Kidney (tissue), 14 donors: ENCODE data around the gene GDPD5. TPM values are rescaled to one million over a fixed set of nuclear protein-coding genes. Genes with fewer than 3 reads are reported as not detected.

ENCODE experiments used
- DNase-seq, 5 donors: peaks; one replicate each; pipeline ENCODE4 v3.0.0-alpha.2; 2013 to 2020
- FAIRE-seq: peaks from 2 replicates; lab custom pipeline; 2012; peaks lifted over from hg19 to GRCh38; lab: Jason Lieb, UNC
- H3K27ac ChIP-seq, 2 donors: one replicate each; pipeline ENCODE4 v1.7.0; 2013; ENCODE audit warnings: low read depth in 2 of 2, low read length in 2 of 2, inconsistent platforms in 1 of 2
- H3K27me3 ChIP-seq: one replicate; pipeline ENCODE4 v1.7.1; 2013; ENCODE audit warnings: low read length, inconsistent platforms; ENCODE audit not compliant: control insufficient read depth, insufficient read depth
- H3K36me3 ChIP-seq, 3 donors: one replicate each; pipeline versions ENCODE4 v1.7.0 to v1.7.1; 2013; ENCODE audit warnings: low read length in 3 of 3, control low read depth in 1 of 3, inconsistent platforms in 1 of 3; ENCODE audit not compliant: insufficient read depth in 3 of 3, control insufficient read depth in 2 of 3
- H3K4me1 ChIP-seq, 3 donors: one replicate each; pipeline versions ENCODE4 v1.7.0 to v1.7.1; 2013; ENCODE audit warnings: low read length in 3 of 3, inconsistent platforms in 1 of 3, low read depth in 1 of 3; ENCODE audit not compliant: control insufficient read depth in 2 of 3, insufficient read depth in 2 of 3
- H3K4me3 ChIP-seq, 3 donors: one replicate each; pipeline versions ENCODE4 v1.7.0 to v1.8.1; 2013; ENCODE audit warnings: low read length in 3 of 3, control low read depth in 1 of 3, inconsistent platforms in 1 of 3
- H3K9ac ChIP-seq, 3 donors: one replicate each; pipeline versions ENCODE4 v1.7.0 to v1.7.1; 2013; ENCODE audit warnings: low read length in 3 of 3, control low read depth in 1 of 3, inconsistent platforms in 1 of 3
- H3K9me3 ChIP-seq, 3 donors: one replicate each; pipeline versions ENCODE4 v1.7.0 to v1.7.1; 2013; ENCODE audit warnings: low read length in 3 of 3, control low read depth in 1 of 3, inconsistent platforms in 1 of 3; ENCODE audit not compliant: control insufficient read depth in 2 of 3, insufficient read depth in 1 of 3
- intact Hi-C: fragments of 100-400 bp; cut with DNase I; formaldehyde crosslinking; loops from one replicate; pipeline ENCODE4 v1.11.1; 2022
- polyA plus RNA-seq: library from polyadenylated mRNA; stranded (reverse); fragments of 350-450 nt; fragmentation: Illumina TruSeq; extraction: RNeasy Lipid Tissue Mini Kit (QIAGEN cat#74804); gene quantifications from one replicate; pipeline ENCODE4 v1.2.3, GENCODE V29; 2014; ENCODE audit warnings: low read depth, low replicate concordance; ENCODE audit not compliant: insufficient read depth
- total RNA-seq: library from RNA; stranded (reverse); fragmentation: NEBNext Ultra II Directional; extraction: Animal tissue kit (Norgen Biotek cat#: 25700); gene quantifications from one replicate; pipeline ENCODE4 v1.2.1, GENCODE V29; 2021
- TF ChIP-seq, protein P1 (sequence below): IDR thresholded peaks from 3 replicates; pipeline ENCODE4 v1.5.1; 2012; ENCODE audit warnings: mild to moderate bottlenecking, moderate library complexity, borderline replicate concordance; ENCODE audit not compliant: insufficient read depth; ENCODE audit errors: extremely low read depth
- donor health status: control.
- donor health status: control.
- donor health status: control.
- donor health status: control.
- donor health status: control.
- donor health status: DM: yes; HTN: yes; CAD: no.
- donor health status: Normal renal cell carcinoma (clear cell type).

GDPD5 gene
- total and polyA plus RNA-seq, 2 donors from 2014 or later = 3.9 to 11.4 TPM

DNA sequence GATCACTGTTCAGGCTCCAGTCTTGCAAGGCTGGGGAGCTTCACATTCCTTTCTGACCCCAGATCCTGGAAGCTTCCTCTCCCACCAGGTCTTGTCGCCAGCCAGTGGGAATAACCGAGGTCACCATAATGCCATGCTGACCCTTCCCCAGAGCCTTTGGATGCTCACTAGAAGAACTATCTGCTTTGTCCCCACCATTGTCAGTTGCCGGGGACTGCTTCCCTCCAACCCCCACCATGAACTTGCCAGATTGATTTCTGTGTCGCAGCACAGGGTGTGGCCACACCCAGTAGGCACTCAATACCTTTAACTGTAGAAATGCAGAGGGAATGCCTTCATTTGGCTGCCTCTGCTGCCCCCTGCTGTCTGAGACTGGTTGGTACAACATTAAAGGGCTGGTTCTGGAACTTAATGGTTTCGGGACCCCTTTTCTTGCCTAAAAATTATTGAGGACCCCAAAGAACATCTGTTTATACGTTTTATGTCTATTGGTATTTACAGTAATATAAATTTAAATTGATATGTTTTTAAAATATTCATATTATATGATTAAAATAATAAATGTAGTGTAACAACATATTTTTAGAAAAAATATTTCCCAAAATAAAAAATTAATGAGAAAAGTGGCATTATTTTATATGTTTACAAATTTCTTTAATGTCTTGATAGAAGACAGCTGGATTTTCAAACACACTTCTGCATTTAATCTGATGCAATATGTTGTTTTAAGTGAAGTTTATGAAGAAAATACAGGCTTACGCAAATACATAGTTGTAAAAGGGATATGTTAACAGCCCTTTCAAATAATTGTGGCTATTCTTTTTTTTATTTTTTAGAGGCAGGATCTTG lies 6.7 kb upstream of the GDPD5 start:
- FAIRE-seq (peak; percentile 57), DNase-seq (peak in 4 of 5 donors; percentile 77 to 86 (median 82))
- Histone ChIP-seq H3K4me1 (no peaks in the 10 kb centered on the region), H3K36me3 (no peaks in the 10 kb centered on the region), H3K9me3 (no peaks in the 10 kb centered on the region), H3K4me3 (no peak overlapping the region), H3K27me3 (no peaks in the 10 kb centered on the region), H3K27ac (no peak overlapping the region), H3K9ac (no peak overlapping the region)
- intact Hi-C loops = loop anchor here (2.0 kb wide), 1 partner anchor 88 kb away; no protein-coding TSS in a partner anchor
- TF ChIP-seq, protein P1, sequence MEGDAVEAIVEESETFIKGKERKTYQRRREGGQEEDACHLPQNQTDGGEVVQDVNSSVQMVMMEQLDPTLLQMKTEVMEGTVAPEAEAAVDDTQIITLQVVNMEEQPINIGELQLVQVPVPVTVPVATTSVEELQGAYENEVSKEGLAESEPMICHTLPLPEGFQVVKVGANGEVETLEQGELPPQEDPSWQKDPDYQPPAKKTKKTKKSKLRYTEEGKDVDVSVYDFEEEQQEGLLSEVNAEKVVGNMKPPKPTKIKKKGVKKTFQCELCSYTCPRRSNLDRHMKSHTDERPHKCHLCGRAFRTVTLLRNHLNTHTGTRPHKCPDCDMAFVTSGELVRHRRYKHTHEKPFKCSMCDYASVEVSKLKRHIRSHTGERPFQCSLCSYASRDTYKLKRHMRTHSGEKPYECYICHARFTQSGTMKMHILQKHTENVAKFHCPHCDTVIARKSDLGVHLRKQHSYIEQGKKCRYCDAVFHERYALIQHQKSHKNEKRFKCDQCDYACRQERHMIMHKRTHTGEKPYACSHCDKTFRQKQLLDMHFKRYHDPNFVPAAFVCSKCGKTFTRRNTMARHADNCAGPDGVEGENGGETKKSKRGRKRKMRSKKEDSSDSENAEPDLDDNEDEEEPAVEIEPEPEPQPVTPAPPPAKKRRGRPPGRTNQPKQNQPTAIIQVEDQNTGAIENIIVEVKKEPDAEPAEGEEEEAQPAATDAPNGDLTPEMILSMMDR = peak; percentile 95

GRCh38 chr11:75531325-75531724 lies 5.6 kb upstream of the GDPD5 start:
- Histone ChIP-seq H3K9me3 (no peaks in the 10 kb centered on the region), H3K9ac (no peak overlapping the region), H3K27me3 (no peaks in the 10 kb centered on the region), H3K36me3 (no peaks in the 10 kb centered on the region), H3K4me3 (no peak overlapping the region), H3K4me1 (peaks cover 0 to 1% (median 0%) of the 10 kb centered on the region in 3 donors), H3K27ac (no peak overlapping the region)
- TF ChIP-seq, protein P1 = no peak
- intact Hi-C loops = no loop called here
- DNase-seq = no peak
- no peak for FAIRE-seq

- H3K36me3 ChIP-seq = no peaks in the 10 kb centered on the region
- H3K9ac ChIP-seq = no peak overlapping the region
- no peaks in the 10 kb centered on the region for H3K27me3 ChIP-seq
- intact Hi-C loops = no loop called here
- peaks cover 0 to 3% (median 0%) of the 10 kb centered on the region in 3 donors for H3K4me1 ChIP-seq
- H3K9me3 ChIP-seq = no peaks in the 10 kb centered on the region
- DNase-seq (no peak), FAIRE-seq (no peak)
- H3K4me3 ChIP-seq = no peak overlapping the region
- no peak overlapping the region for H3K27ac ChIP-seq
- TF ChIP-seq, protein P1 = no peak
These were observed 4.8 kb upstream of the GDPD5 start for GRCh38 chr11:75530577-75530976.
